GM12878 (cell line): ENCODE data around the gene IGLL1.

Experiments
- BCL3 ChIP-seq: IDR thresholded peaks from 2 replicates; pipeline ENCODE4 v1.6.1; 2011; ENCODE audit warnings: borderline replicate concordance, low read depth, mild to moderate bottlenecking, moderate library complexity, low read length; ENCODE audit not compliant: insufficient read depth, poor library complexity, severe bottlenecking
- CHD2 ChIP-seq: IDR thresholded peaks from 2 replicates; pipeline ENCODE4 v1.6.1; 2011; ENCODE audit warnings: low read depth, low read length, improper control_type of control experiment, borderline replicate concordance
- CTCF ChIP-seq, 3 experiments: IDR thresholded peaks in 2 of 3; conservative IDR thresholded peaks in 1 of 3; 2 replicates each; pipeline ENCODE4 v1.5.1; 2011; ENCODE audit warnings: low read depth in 3 of 3, low read length in 3 of 3, mild to moderate bottlenecking in 3 of 3, control low read depth in 2 of 3, moderate library complexity in 2 of 3, inconsistent platforms in 1 of 3, mixed read lengths in 1 of 3; ENCODE audit not compliant: control insufficient read depth in 2 of 3, insufficient read depth in 1 of 3; ENCODE audit errors: extremely low read depth in 1 of 3
- POLR2AphosphoS5 ChIP-seq: IDR thresholded peaks from 2 replicates; pipeline ENCODE4 v1.6.1; 2011; ENCODE audit warnings: mild to moderate bottlenecking, low read length, inconsistent platforms
- RB1 ChIP-seq: fragments of 450-650 bp; formaldehyde crosslinking; IDR thresholded peaks from 2 replicates; pipeline ENCODE4 v1.6.1; 2017; ENCODE audit warnings: mild to moderate bottlenecking, borderline replicate concordance
- REST ChIP-seq: IDR thresholded peaks from 2 replicates; pipeline ENCODE4 v1.6.1; 2012; ENCODE audit warnings: mild to moderate bottlenecking, low read depth, low read length
- SIN3A ChIP-seq: IDR thresholded peaks from 2 replicates; pipeline ENCODE4 v1.6.1; 2012; ENCODE audit warnings: low read depth, low read length, improper control_type of control experiment
- SRF ChIP-seq, 2 experiments: IDR thresholded peaks; 2 replicates each; pipeline ENCODE4 v1.6.1; 2011; ENCODE audit warnings: low read depth in 2 of 2, low read length in 2 of 2, mild to moderate bottlenecking in 1 of 2, moderate library complexity in 1 of 2
- YY1 ChIP-seq: IDR thresholded peaks from 2 replicates; pipeline ENCODE4 v1.6.1; 2011; ENCODE audit warnings: low read depth, mild to moderate bottlenecking, low read length
- TF ChIP-seq, protein P1 (sequence below): IDR thresholded peaks from 2 replicates; pipeline ENCODE4 v1.6.1; 2012; ENCODE audit warnings: low read depth, low read length, improper control_type of control experiment
- TF ChIP-seq, protein P2 (sequence below): fragments of 450-650 bp; IDR thresholded peaks from 2 replicates; pipeline ENCODE4 v1.6.1; 2016; ENCODE audit warnings: mild to moderate bottlenecking, moderate library complexity, borderline replicate concordance

DNA sequence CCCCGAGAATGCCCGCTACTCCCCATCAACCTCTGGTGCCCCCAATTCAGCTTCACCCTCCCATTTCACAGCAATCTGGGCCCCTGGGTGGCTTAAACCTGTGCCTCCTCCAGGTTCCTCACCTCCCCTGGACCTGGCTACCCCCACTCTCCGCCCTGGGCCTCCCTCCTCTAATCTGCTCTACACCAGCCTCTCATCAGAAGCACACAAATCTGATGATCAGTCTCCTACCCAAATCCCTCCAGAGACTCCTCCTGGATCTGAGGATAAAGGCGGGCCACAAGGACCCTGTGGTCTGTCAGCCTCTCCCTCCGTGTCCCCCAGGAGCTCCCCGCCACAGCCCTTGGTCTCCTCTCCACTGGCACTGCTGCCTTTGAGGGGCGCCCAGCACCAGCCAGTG lies 23.2 kb upstream of the IGLL1 start:
- TF ChIP-seq BCL3 (no peak), CTCF (IDR thresholded peaks at IDR 0.05 in 2 of 3, conservative IDR thresholded peaks at IDR 0.05 in 1 of 3; ENCODE audit: control insufficient read depth in 2 of 3, extremely low read depth in 1 of 3, insufficient read depth in 1 of 3, low read depth in 3 of 3, low read length in 3 of 3) (no peak), RB1 (no peak), SRF (IDR thresholded peaks at IDR 0.05; ENCODE audit: low read depth in 2 of 2, low read length in 2 of 2) (no peak), YY1 (no peak), SIN3A (no peak), CHD2 (no peak), POLR2AphosphoS5 (no peak), REST (no peak)
- TF ChIP-seq, protein P1, sequence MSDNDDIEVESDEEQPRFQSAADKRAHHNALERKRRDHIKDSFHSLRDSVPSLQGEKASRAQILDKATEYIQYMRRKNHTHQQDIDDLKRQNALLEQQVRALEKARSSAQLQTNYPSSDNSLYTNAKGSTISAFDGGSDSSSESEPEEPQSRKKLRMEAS: no peak
- TF ChIP-seq, protein P2, sequence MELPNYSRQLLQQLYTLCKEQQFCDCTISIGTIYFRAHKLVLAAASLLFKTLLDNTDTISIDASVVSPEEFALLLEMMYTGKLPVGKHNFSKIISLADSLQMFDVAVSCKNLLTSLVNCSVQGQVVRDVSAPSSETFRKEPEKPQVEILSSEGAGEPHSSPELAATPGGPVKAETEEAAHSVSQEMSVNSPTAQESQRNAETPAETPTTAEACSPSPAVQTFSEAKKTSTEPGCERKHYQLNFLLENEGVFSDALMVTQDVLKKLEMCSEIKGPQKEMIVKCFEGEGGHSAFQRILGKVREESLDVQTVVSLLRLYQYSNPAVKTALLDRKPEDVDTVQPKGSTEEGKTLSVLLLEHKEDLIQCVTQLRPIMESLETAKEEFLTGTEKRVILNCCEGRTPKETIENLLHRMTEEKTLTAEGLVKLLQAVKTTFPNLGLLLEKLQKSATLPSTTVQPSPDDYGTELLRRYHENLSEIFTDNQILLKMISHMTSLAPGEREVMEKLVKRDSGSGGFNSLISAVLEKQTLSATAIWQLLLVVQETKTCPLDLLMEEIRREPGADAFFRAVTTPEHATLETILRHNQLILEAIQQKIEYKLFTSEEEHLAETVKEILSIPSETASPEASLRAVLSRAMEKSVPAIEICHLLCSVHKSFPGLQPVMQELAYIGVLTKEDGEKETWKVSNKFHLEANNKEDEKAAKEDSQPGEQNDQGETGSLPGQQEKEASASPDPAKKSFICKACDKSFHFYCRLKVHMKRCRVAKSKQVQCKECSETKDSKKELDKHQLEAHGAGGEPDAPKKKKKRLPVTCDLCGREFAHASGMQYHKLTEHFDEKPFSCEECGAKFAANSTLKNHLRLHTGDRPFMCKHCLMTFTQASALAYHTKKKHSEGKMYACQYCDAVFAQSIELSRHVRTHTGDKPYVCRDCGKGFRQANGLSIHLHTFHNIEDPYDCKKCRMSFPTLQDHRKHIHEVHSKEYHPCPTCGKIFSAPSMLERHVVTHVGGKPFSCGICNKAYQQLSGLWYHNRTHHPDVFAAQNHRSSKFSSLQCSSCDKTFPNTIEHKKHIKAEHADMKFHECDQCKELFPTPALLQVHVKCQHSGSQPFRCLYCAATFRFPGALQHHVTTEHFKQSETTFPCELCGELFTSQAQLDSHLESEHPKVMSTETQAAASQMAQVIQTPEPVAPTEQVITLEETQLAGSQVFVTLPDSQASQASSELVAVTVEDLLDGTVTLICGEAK: no peak
